H1 (cell line): ENCODE data around the gene DRGX. TPM values are rescaled to one million over a fixed set of nuclear protein-coding genes. Genes with fewer than 3 reads are reported as not detected.

ENCODE experiments used
- CTCF ChIA-PET: fragments of 300-600 bp; sonication (Branson Sonifier 250); formaldehyde crosslinking; loops from one replicate; lab custom pipeline; 2021; ENCODE audit not compliant: partially characterized antibody; lab: Charles Lee
- POLR2A ChIA-PET: fragments of 300-600 bp; sonication (Branson Sonifier 250); formaldehyde crosslinking; loops from one replicate; lab custom pipeline; 2021; ENCODE audit warnings: inconsistent platforms; ENCODE audit not compliant: partially characterized antibody; lab: Charles Lee
- DNase-seq, 2 experiments: peaks; one replicate each; pipeline versions ENCODE4 v3.0.0 to v3.0.0-alpha.2; 2010 to 2022; ENCODE audit warnings: low spot score in 2 of 2, low read depth in 1 of 2, mixed read lengths in 1 of 2
- FAIRE-seq: peaks from 2 replicates; lab custom pipeline; 2011; peaks lifted over from hg19 to GRCh38; lab: Jason Lieb, UNC
- H2AFZ ChIP-seq: 2 replicates; pipeline ENCODE4 v1.8.1; 2012; ENCODE audit warnings: low read length, inconsistent platforms
- H2AK5ac ChIP-seq: 2 replicates; pipeline ENCODE4 v1.6.1; 2013; ENCODE audit warnings: low read depth, low read length
- H2BK120ac ChIP-seq: replicated peaks from 2 replicates; pipeline ENCODE3; 2013; ENCODE audit warnings: low read depth, low read length, inconsistent platforms
- H2BK12ac ChIP-seq: 2 replicates; pipeline ENCODE4 v1.6.1; 2013; ENCODE audit warnings: low read depth, low read length
- H2BK15ac ChIP-seq: 2 replicates; pipeline ENCODE4 v1.6.1; 2013; ENCODE audit warnings: low read length
- H2BK20ac ChIP-seq: 2 replicates; pipeline ENCODE4 v1.6.1; 2013; ENCODE audit warnings: low read length
- H2BK5ac ChIP-seq: 2 replicates; pipeline ENCODE4 v1.6.1; 2013; ENCODE audit warnings: low read depth, low read length
- H3K14ac ChIP-seq: 2 replicates; pipeline ENCODE4 v1.6.1; 2013; ENCODE audit warnings: inconsistent platforms; ENCODE audit not compliant: insufficient read length
- H3K18ac ChIP-seq: 2 replicates; pipeline ENCODE4 v1.6.1; 2013; ENCODE audit warnings: low read length; ENCODE audit errors: extremely low read depth
- H3K23ac ChIP-seq: 2 replicates; pipeline ENCODE4 v1.6.1; 2013; ENCODE audit warnings: inconsistent platforms; ENCODE audit not compliant: insufficient read length
- H3K23me2 ChIP-seq: 2 replicates; pipeline ENCODE4 v1.6.1; 2013; ENCODE audit warnings: low read depth, low read length
- H3K27ac ChIP-seq: 2 replicates; pipeline ENCODE4 v1.6.1; 2011; ENCODE audit warnings: low read depth, low read length, inconsistent platforms
- H3K27me3 ChIP-seq, 4 experiments: replicated peaks in 1 of 4; 1 replicate in 1 of 4; 2 replicates in 3 of 4; pipeline versions ENCODE4 v1.6.1 to v1.8.1; 2011 to 2013; ENCODE audit warnings: low read length in 3 of 4, mild to moderate bottlenecking in 3 of 4, inconsistent platforms in 2 of 4, mixed read lengths in 2 of 4, moderate library complexity in 1 of 4; ENCODE audit not compliant: control insufficient read depth in 3 of 4, insufficient read depth in 3 of 4; ENCODE audit errors: extremely low read depth in 1 of 4
- H3K36me3 ChIP-seq, 4 experiments: 2 replicates each; pipeline versions ENCODE4 v1.6.1 to v1.8.1; 2011 to 2013; ENCODE audit warnings: mild to moderate bottlenecking in 4 of 4, low read length in 3 of 4, moderate library complexity in 2 of 4, control low read depth in 1 of 4, inconsistent platforms in 1 of 4; ENCODE audit not compliant: insufficient read depth in 4 of 4, control insufficient read depth in 2 of 4
- H3K4ac ChIP-seq: replicated peaks from 2 replicates; pipeline ENCODE3; 2013; ENCODE audit warnings: low read length, low read depth, mixed read lengths, inconsistent platforms; ENCODE audit not compliant: insufficient read length
- H3K4me1 ChIP-seq, 4 experiments: replicated peaks in 1 of 4; 1 replicate in 1 of 4; 2 replicates in 3 of 4; pipeline versions ENCODE4 v1.6.1 to v1.8.1; 2011 to 2013; ENCODE audit warnings: low read length in 3 of 4, inconsistent platforms in 2 of 4, mixed read lengths in 1 of 4; ENCODE audit not compliant: insufficient read depth in 4 of 4, control insufficient read depth in 3 of 4
- H3K4me2 ChIP-seq, 2 experiments: 2 replicates each; pipeline versions ENCODE4 v1.6.1 to v1.8.1; 2011 to 2013; ENCODE audit warnings: low read depth in 2 of 2, low read length in 2 of 2, control low read depth in 1 of 2, inconsistent platforms in 1 of 2, mild to moderate bottlenecking in 1 of 2; ENCODE audit not compliant: insufficient read depth in 1 of 2
- H3K4me3 ChIP-seq, 4 experiments: fragments of 200-600, 300-600 bp in 1 of 4; sonication (generic), shearing (Covaris generic), sonication (Bioruptor Twin) in 1 of 4; 2 replicates each; pipeline versions ENCODE4 v1.5.1 to v1.8.1; 2011 to 2016; ENCODE audit warnings: low read length in 4 of 4, low read depth in 3 of 4, control low read depth in 2 of 4, inconsistent platforms in 2 of 4, mild to moderate bottlenecking in 2 of 4, mixed read lengths in 1 of 4, moderate library complexity in 1 of 4; ENCODE audit not compliant: insufficient read depth in 2 of 4; ENCODE audit errors: extremely low read depth in 1 of 4
- H3K56ac ChIP-seq: replicated peaks from 2 replicates; pipeline ENCODE3; 2013; ENCODE audit warnings: low read depth, mild to moderate bottlenecking, mixed read lengths, low read length, inconsistent platforms; ENCODE audit not compliant: insufficient read length
- H3K79me1 ChIP-seq: 2 replicates; pipeline ENCODE4 v1.6.1; 2013; ENCODE audit warnings: low read depth, low read length, control low read depth
- H3K79me2 ChIP-seq, 2 experiments: 2 replicates each; pipeline versions ENCODE4 v1.6.1 to v1.8.1; 2012 to 2013; ENCODE audit warnings: low read length in 2 of 2, mild to moderate bottlenecking in 2 of 2, inconsistent platforms in 1 of 2; ENCODE audit not compliant: insufficient read depth in 2 of 2, control insufficient read depth in 1 of 2
- H3K9ac ChIP-seq, 4 experiments: replicated peaks in 1 of 4; 1 replicate in 1 of 4; 2 replicates in 3 of 4; pipeline versions ENCODE4 v1.6.1 to v1.8.1; 2011 to 2013; ENCODE audit warnings: low read depth in 3 of 4, low read length in 3 of 4, control low read depth in 2 of 4, mild to moderate bottlenecking in 2 of 4, moderate library complexity in 2 of 4, inconsistent platforms in 1 of 4; ENCODE audit errors: extremely low read depth in 1 of 4
- H3K9me3 ChIP-seq, 2 experiments: 2 replicates each; pipeline versions ENCODE4 v1.6.1 to v1.8.1; 2012 to 2013; ENCODE audit warnings: mild to moderate bottlenecking in 2 of 2, moderate library complexity in 2 of 2, control low read depth in 1 of 2, inconsistent platforms in 1 of 2, low read depth in 1 of 2, low read length in 1 of 2, mixed read lengths in 1 of 2; ENCODE audit not compliant: insufficient read depth in 2 of 2
- H4K20me1 ChIP-seq, 2 experiments: replicated peaks in 1 of 2; 2 replicates each; pipeline versions ENCODE3 to v1.8.1; 2011 to 2013; ENCODE audit warnings: inconsistent platforms in 2 of 2, low read length in 2 of 2, mild to moderate bottlenecking in 1 of 2; ENCODE audit not compliant: insufficient read depth in 2 of 2, control insufficient read depth in 1 of 2
- H4K5ac ChIP-seq: 2 replicates; pipeline ENCODE4 v1.6.1; 2013; ENCODE audit warnings: low read length, low read depth, mixed read lengths, inconsistent platforms; ENCODE audit not compliant: insufficient read length
- H4K8ac ChIP-seq: 2 replicates; pipeline ENCODE4 v1.8.0; 2013; ENCODE audit warnings: mild to moderate bottlenecking, moderate library complexity, low read length, inconsistent platforms; ENCODE audit not compliant: insufficient read depth; ENCODE audit errors: extremely low read depth
- H4K91ac ChIP-seq: replicated peaks from 2 replicates; pipeline ENCODE3; 2013; ENCODE audit warnings: low read length, mixed read lengths, inconsistent platforms; ENCODE audit not compliant: insufficient read length
- CHD2 ChIP-seq: IDR thresholded peaks from 2 replicates; pipeline ENCODE4 v1.6.1; 2012; ENCODE audit warnings: low read length, improper control_type of control experiment
- USF2 ChIP-seq: IDR thresholded peaks from 2 replicates; pipeline ENCODE4 v1.6.1; 2011; ENCODE audit warnings: low read length, improper control_type of control experiment
- YY1 ChIP-seq: IDR thresholded peaks from 2 replicates; pipeline ENCODE4 v1.6.1; 2011; ENCODE audit warnings: low read depth, mild to moderate bottlenecking, low read length
- WGBS, 2 experiments: shearing (Covaris generic) in 1 of 2; methylation state at CpG; one replicate each; pipeline versions ENCODE4 v1.1.6 to v1.1.7; 2013 to 2015; ENCODE audit warnings: low lambda C conversion rate in 2 of 2, mixed read lengths in 2 of 2, inconsistent platforms in 1 of 2, low coverage in 1 of 2, missing lambda C conversion rate in 1 of 2; ENCODE audit not compliant: insufficient replicate concordance in 2 of 2, insufficient coverage in 1 of 2, insufficient read length in 1 of 2; ENCODE audit errors: extremely low coverage in 1 of 2, missing lambda C conversion rate in 1 of 2; 5-methylcytosine and 5-hydroxymethylcytosine counted together
- polyA plus RNA-seq, 7 experiments: library from polyadenylated mRNA; depleted of rRNA in 3 of 7; stranded (reverse) in 5 of 7; unstranded in 2 of 7; fragments of >200 nt in 5 of 7; fragments of 200-250 nt in 2 of 7; gene quantifications; 1 replicate in 5 of 7; 2 replicates in 1 of 7; 4 replicates in 1 of 7; pipeline versions ENCODE4 v1.2.1 to v1.2.3, GENCODE V29; 2011 to 2013; ENCODE audit warnings: missing spikeins in 2 of 7, mixed read lengths in 2 of 7
- total RNA-seq: library from RNA; stranded (reverse); fragmentation: NEBNext Ultra II Directional; extraction: Animal tissue kit (Norgen Biotek cat#: 25700); gene quantifications from 2 replicates; pipeline ENCODE4 v1.2.1, GENCODE V29; 2021

Gene DRGX
- total and polyA plus RNA-seq, 2 of the 8 experiments (the other 6 are each of a cell fraction or from before 2014, with no cell fraction given), result not detected

GRCh38 chr10:49361735-49362568, 33.9 kb downstream of the DRGX start:
- Histone ChIP-seq H4K5ac (no peak overlapping the region), H3K18ac (no peak overlapping the region), H2AK5ac (no peak overlapping the region), H3K36me3 (no peaks in the 10 kb centered on the region), H4K20me1 (no peaks in the 10 kb centered on the region), H2BK5ac (no peak overlapping the region; the same call in 1 of the 2 replicates), H3K4me3 (no peak overlapping the region), H3K4me2 (no peak overlapping the region), H3K4ac (no peak overlapping the region), H3K56ac (no peak overlapping the region), H2BK12ac (no peak overlapping the region), H2BK15ac (no peak overlapping the region), H2BK120ac (no peak overlapping the region), H4K91ac (no peak overlapping the region), H3K14ac (no peak overlapping the region), H3K23me2 (no peaks in the 10 kb centered on the region), H3K4me1 (peaks cover 0 to 10% (median 7%) of the 10 kb centered on the region in 4 experiments; a peak in 5 of 7 replicates), H3K27ac (no peak overlapping the region), H2BK20ac (no peak overlapping the region), H3K23ac (no peak overlapping the region), H2AFZ (no peak overlapping the region), H3K9me3 (no peaks in the 10 kb centered on the region), H3K79me2 (no peaks in the 10 kb centered on the region), H3K9ac (no peak overlapping the region), H4K8ac (no peak overlapping the region), H3K27me3 (no peaks in the 10 kb centered on the region), H3K79me1 (no peaks in the 10 kb centered on the region)
- TF ChIP-seq CHD2, result no peak
- TF ChIP-seq USF2, result no peak
- TF ChIP-seq YY1, result no peak
- ChIA-PET POLR2A (interaction anchor here (1.3 kb wide), 1 partner anchor 37 kb away, joined by 3 read pairs; no protein-coding TSS in a partner anchor), CTCF (interaction anchor here (0.6 to 3.2 kb wide), 9 partner anchors 8 to 957 kb away, joined by 3 to 14 read pairs (median 4); no protein-coding TSS in a partner anchor)
- FAIRE-seq, result no peak
- no peak for DNase-seq
- 83% methylated on average over 11 of the region's 11 CpGs; no CpG with 5 or more reads in 1 of the 2 experiments for WGBS, 2 experiments
